NB4 (cell line): ENCODE measurements around the gene TRPC6.

ENCODE experiments used
- MYC ChIP-seq: IDR thresholded peaks from 2 replicates; pipeline ENCODE4 v1.6.1; 2011; ENCODE audit warnings: low read depth, low read length
- POLR2A ChIP-seq: IDR thresholded peaks from 2 replicates; pipeline ENCODE4 v1.6.1; 2011; ENCODE audit warnings: mild to moderate bottlenecking; ENCODE audit not compliant: insufficient read length; ENCODE audit errors: extremely low read depth
- TF ChIP-seq, protein P1 (sequence below): IDR thresholded peaks from one replicate; pipeline ENCODE4 v1.5.1; 2012; ENCODE audit warnings: low read depth, low read length
- TF ChIP-seq, protein P2 (sequence below): IDR thresholded peaks from 2 replicates; pipeline ENCODE4 v1.6.1; 2011; ENCODE audit warnings: low read depth, low read length

DNA sequence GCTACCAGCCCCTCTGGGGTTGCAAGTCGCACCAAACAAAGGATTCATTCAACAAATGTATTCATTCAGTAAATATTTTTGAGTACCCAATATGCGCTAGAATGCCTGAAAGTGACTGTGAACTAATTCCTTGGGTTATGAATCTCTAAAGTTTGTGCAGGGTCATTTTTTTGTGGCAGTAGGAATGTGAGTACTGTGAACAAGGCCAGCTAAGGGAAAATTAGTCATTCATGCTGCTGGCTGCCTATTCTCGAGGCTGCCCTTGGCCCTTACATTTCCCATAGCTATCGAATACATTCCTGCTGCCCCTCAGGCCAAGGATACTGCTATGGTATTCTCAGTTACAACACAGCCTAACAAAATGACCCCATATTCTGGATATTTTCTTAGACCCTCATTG lies 141.6 kb downstream of the TRPC6 start:
- TF ChIP-seq, protein P1, sequence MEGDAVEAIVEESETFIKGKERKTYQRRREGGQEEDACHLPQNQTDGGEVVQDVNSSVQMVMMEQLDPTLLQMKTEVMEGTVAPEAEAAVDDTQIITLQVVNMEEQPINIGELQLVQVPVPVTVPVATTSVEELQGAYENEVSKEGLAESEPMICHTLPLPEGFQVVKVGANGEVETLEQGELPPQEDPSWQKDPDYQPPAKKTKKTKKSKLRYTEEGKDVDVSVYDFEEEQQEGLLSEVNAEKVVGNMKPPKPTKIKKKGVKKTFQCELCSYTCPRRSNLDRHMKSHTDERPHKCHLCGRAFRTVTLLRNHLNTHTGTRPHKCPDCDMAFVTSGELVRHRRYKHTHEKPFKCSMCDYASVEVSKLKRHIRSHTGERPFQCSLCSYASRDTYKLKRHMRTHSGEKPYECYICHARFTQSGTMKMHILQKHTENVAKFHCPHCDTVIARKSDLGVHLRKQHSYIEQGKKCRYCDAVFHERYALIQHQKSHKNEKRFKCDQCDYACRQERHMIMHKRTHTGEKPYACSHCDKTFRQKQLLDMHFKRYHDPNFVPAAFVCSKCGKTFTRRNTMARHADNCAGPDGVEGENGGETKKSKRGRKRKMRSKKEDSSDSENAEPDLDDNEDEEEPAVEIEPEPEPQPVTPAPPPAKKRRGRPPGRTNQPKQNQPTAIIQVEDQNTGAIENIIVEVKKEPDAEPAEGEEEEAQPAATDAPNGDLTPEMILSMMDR: no peak
- TF ChIP-seq POLR2A (no peak), MYC (no peak)
- TF ChIP-seq, protein P2, sequence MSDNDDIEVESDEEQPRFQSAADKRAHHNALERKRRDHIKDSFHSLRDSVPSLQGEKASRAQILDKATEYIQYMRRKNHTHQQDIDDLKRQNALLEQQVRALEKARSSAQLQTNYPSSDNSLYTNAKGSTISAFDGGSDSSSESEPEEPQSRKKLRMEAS: no peak
